ENCODE data around the gene GNA12.

DNA sequence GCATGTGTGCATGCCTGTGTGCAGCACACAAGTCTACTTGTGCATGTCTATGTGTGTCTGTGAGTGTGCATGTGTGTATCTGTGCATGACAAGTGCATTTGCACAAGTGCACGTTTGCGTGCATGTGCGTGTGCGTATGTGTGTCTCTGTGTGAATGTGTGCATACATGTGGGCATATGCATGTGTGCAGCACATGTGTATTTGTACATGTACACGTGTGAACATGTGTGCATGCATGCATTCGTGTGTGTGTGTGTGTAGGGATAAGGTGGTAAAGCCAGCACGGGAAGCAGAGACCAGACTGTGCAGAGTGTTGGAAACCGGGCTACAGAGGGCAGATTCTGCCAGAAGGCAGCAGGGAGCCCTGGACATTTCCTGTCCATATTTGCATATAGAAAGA lies 35.9 kb upstream of the GNA12 start:
- TF ChIP-seq POLR2A (IDR thresholded peaks at IDR 0.05), result no peak
- TF ChIP-seq, protein P1, sequence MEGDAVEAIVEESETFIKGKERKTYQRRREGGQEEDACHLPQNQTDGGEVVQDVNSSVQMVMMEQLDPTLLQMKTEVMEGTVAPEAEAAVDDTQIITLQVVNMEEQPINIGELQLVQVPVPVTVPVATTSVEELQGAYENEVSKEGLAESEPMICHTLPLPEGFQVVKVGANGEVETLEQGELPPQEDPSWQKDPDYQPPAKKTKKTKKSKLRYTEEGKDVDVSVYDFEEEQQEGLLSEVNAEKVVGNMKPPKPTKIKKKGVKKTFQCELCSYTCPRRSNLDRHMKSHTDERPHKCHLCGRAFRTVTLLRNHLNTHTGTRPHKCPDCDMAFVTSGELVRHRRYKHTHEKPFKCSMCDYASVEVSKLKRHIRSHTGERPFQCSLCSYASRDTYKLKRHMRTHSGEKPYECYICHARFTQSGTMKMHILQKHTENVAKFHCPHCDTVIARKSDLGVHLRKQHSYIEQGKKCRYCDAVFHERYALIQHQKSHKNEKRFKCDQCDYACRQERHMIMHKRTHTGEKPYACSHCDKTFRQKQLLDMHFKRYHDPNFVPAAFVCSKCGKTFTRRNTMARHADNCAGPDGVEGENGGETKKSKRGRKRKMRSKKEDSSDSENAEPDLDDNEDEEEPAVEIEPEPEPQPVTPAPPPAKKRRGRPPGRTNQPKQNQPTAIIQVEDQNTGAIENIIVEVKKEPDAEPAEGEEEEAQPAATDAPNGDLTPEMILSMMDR (IDR thresholded peaks at IDR 0.05), result no peak

All from right lobe of liver (tissue), 4 donors.